Activated CD4-positive, alpha-beta T cell treated with anti-CD3 and anti-CD28 coated beads, Interleukin-2, Interleukin-6, amounts not matched to agents 100 ng/mL and 50 ng/mL, durations not matched to agents 16 hours and 8 hours (primary cell): ENCODE measurements around the gene YES1.

Source experiments
- DNase-seq: peaks from one replicate; pipeline ENCODE4 v3.0.0-alpha.2; 2020

The YES1 gene

DNA sequence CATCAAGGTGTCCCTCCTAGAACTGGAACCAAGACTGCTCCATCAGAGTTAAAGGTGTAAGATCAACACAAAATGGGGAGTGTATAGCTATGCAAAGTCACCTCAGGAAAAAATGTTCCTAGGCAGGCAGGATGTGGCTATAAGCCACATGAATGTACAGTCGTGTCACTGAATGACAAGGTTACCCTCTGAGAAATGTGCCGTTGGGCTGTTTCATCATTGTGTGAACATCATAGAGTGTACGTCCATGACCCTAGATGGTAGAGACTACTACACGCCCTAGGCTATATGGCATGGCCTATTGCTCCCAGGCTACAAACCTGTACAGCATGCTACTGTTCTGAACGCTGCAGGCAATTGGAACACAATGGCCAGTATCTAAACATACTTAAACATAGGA, 130.1 kb downstream of the YES1 start:
- DNase-seq, result peak; percentile 92

DNA sequence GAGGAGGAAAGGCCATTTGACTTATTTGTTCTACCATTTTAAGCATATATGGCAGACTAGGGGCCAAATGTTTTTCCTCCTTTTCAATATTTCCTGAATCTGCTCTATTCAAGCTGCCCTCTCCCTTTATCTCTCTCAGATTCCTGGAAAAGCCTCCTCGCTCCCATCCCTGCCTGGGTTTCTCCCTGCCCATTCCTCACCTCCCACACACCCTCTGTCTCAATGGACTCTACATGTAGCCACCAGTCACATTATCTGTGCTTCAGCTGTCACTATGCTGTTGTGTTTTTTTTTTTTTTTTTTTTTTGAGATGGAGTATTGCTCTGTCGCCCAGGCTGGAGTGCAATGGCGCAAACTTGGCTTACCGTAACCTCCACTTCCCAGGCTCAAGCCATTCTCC, 131.7 kb downstream of the YES1 start:
- no peak for DNase-seq

DNA sequence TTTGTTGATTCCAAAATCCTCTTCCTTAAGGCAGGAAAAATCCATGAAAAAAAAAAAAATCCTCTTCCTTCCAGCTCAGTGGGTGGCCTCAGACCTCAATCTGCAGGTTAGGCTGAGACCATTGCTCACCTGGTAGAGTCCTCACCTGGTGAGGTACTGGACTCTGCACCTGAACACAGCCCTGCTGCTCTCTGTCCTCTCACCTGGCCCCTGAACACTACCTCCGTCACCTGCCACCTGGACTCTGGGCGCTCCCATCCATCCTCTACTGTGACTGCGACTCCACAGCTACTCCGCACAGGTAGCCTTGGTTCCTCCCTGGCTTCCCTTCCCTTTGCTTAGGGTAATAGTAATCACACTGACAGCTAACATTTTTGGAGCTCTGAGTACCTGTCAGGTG, 132.5 kb downstream of the YES1 start:
- DNase-seq, result no peak

DNA sequence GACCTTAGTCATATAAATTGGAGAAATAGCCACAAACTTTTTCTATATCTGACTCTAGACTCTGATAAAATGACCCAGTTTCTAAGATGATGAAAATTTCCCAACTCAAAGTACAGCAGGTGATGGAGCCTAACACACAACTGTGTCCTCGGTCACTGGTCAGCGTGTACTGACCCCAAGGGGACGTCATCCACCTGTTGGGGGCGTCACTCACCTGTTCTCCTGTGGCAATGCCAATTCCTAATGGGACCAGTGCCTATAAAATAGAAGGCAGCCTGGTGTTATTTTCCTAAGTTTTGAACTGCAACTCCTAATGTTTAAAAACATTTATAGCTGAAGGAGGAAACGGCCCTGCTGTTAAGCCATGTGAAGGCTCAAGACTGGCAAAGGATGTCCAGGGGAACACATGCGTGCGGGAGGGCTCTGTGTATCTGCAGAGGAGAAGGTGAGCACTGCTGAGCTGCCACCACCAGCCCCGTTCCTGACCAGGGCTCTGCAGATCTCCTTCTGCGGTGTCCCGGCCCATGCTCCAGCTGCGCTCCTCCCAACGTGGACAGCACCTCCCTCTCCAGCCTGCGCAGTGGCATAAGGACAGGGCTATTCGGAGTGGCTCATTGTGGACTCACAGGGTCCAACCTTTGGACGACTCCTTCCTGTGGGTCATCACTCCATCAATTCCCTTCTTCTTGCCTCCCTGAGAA, 133.4 kb downstream of the YES1 start:
- DNase-seq, result no peak

DNA sequence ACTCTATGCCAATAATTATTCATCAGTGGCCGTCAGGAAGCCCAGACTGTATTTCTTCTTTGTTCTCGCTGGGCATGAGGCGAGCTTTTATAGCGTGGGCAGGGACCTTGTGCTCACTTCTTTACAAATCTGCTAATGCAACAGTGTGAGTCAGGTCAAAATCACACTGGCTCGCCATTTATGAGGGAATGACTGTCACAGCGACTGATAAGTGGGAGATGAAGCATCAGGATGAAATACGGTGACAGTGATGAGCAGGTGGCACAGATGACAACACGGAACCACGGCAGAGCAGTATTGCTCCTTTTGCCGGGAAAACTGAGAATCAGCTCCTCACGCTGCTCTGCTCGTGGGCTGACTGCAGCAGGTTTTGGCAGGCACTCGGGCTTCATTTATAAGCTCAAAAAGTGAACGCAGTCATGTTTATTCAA, 134.1 kb downstream of the YES1 start:
- no peak for DNase-seq

DNA sequence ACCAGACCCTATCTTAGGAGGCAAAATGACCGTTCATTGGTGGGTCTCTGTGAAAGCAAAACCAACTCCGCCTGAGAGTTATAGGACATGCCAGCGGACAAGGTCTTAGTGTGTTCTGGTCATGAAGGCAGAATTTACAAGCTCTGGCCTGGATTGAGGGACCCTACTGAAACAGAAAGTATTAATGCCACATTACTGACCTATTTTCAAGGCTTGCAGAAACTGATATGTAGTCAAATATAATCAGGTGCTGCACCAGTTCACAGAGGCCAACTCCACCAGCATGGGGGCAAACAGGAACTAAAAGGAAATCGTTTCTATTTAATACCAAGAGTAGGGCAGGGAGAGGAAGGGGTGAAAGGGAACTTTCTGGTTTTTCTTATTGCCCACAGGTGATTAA, 134.9 kb downstream of the YES1 start:
- no peak for DNase-seq

DNA sequence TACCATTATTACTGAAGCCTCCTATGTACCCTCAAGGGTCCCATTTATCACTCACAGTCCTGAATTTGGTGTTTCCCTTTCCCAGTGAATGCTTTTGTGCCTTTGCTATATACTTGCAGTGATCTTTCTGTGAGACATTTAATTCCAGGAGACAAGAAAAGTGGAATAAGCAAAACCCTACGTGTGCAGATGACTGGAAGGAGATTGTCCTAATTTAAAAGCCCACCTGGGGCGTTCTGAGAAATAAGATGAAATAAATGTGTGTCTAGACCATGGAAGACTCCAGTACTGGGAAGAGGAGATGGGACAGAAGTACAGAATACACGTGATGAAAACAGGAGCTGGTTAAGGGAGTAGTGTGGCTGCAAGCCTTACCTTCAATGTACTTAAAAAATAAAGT, 135.3 kb downstream of the YES1 start:
- no peak for DNase-seq

DNA sequence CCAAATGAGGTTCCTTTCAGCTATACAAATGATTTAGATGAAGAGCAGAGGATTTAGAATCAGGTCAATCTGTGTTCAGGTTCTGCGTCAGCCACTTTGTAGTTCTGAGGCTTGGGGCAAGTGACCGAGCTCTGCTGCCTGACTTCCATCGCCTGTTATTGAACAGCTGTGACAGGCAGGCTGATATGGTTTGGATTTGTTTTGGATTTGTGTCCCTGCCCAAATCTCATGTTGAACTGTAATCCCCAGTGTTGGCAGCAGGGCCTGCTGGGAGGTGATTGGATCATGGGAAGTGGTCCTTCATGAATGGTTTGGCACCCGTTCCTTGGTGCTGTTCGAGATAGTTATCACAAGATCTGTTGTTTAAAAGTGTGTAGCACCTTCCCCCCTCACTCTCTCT, 136.0 kb downstream of the YES1 start:
- no peak for DNase-seq

DNA sequence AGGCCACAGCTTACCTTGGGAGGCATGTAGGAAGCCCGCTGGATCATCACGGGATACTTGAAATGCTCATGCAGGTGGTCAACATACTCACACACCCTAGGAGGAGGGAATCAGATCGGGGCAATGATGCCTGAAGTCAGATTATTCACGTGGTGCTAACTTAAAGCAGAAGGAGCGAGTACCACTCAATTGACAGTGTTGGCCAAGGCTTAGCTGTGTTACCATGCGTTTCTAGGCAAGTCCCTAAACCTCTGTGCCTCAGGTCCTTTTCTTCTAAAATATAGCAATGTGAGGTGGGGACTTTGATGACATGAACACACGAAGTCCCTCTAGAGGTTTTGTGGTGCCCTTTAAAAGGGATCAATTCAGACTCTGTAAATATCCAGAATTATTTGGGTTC, 136.7 kb downstream of the YES1 start:
- no peak for DNase-seq

DNA sequence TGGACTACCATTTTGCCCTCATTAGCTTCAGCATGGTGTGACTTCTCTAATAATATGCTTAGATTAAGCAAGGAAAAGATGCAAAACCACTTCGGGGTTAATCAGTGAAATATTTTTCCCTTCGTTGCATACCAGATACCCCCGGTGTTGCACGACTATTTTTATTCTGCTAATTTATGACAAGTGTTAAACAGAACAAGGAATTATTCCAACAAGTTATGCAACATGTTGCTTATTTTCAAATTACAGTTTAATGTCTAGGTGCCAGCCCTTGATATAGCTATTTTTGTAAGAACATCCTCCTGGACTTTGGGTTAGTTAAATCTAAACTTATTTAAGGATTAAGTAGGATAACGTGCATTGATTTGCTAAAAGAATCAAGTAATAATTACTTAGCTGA, 138.3 kb downstream of the YES1 start:
- DNase-seq, result no peak

DNA sequence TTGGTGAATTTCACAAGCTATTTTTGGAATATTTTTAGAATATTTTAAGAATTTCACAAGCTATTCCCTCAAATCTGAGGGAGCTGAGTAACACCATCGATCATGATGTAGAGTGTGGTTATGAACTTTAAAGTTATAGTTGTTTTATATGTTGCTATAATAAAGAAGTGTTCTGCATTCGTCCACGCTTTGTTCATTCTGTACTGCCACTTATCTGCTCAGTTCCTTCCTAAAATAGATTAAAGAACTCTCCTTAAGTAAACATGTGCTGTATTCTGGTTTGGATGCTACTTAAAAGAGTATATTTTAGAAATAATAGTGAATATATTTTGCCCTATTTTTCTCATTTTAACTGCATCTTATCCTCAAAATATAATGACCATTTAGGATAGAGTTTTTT, 138.7 kb downstream of the YES1 start:
- DNase-seq, result no peak
